ENCODE measurements around the gene SLC38A4. TPM values are rescaled to one million over a fixed set of nuclear protein-coding genes. Genes with fewer than 3 reads are reported as not detected.

Gene SLC38A4
- total RNA-seq, 1 experiment from 2014 or later: 0.96 TPM

DNA sequence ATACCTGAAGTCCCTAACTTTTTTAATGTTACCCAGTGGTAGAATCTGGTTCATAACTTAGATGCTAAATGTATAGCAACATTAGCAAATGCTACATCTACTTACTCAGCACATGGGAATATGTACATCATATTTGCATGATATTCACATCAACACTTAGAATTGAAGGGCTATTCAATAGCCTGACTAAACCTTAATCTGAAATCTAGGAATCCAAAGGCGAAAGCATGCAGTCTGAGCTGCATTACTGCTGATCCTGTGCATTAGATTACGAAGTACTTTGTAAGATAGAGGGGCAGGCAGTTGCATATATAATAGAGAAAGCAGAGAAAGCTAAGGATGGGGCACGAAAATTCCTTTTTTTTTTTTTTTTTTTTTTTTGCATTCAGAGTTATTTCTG is 40.4 kb downstream of the SLC38A4 start:
- H2BK15ac ChIP-seq (ENCODE audit: low read depth, low read length): no peak overlapping the region
- no peak overlapping the region for H2BK12ac ChIP-seq (ENCODE audit: insufficient read length, low read depth, low read length)
- H3K4me3 Mint-ChIP-seq: no peak overlapping the region
- no peaks in the 10 kb centered on the region for H3K4me1 ChIP-seq (ENCODE audit: insufficient read depth, low read length)
- no peaks in the 10 kb centered on the region for H3K79me1 ChIP-seq (ENCODE audit: insufficient read depth, low read depth, low read length, poor library complexity, severe bottlenecking)
- H2AFZ ChIP-seq (ENCODE audit: low read length): no peak overlapping the region
- H4K8ac ChIP-seq (replicated peaks; ENCODE audit: insufficient read length, low read depth, low read length): no peak overlapping the region
- H2AK5ac ChIP-seq (ENCODE audit: insufficient read length, low read length): no peak overlapping the region
- no peaks in the 10 kb centered on the region for H3K23me2 ChIP-seq (ENCODE audit: insufficient read length, low read depth, low read length, poor library complexity, severe bottlenecking)
- no peaks in the 10 kb centered on the region for H4K20me1 ChIP-seq (ENCODE audit: control insufficient read depth, insufficient read depth, insufficient read length)
- no peak overlapping the region for H3K27ac Mint-ChIP-seq
- H4K5ac ChIP-seq (ENCODE audit: insufficient read length, low read depth, low read length): no peak overlapping the region
- H3K79me2 ChIP-seq (ENCODE audit: insufficient read depth, low read length): no peaks in the 10 kb centered on the region
- no peak overlapping the region for H2BK5ac ChIP-seq (ENCODE audit: insufficient read length, low read length)
- no peak overlapping the region for H3K9ac ChIP-seq (ENCODE audit: extremely low read depth, insufficient read length, low read length)
- H3K9me3 ChIP-seq (ENCODE audit: control insufficient read depth, low read depth, low read length): no peaks in the 10 kb centered on the region
- H2BK20ac ChIP-seq (ENCODE audit: low read depth, low read length, poor library complexity, severe bottlenecking): no peak overlapping the region
- no peak overlapping the region for H3K4ac ChIP-seq (ENCODE audit: low read depth, low read length)
- no peaks in the 10 kb centered on the region for H3K36me3 Mint-ChIP-seq (ENCODE audit: insufficient read depth in 1 of 3, low read depth in 3 of 3)
- TF ChIP-seq, protein P1, sequence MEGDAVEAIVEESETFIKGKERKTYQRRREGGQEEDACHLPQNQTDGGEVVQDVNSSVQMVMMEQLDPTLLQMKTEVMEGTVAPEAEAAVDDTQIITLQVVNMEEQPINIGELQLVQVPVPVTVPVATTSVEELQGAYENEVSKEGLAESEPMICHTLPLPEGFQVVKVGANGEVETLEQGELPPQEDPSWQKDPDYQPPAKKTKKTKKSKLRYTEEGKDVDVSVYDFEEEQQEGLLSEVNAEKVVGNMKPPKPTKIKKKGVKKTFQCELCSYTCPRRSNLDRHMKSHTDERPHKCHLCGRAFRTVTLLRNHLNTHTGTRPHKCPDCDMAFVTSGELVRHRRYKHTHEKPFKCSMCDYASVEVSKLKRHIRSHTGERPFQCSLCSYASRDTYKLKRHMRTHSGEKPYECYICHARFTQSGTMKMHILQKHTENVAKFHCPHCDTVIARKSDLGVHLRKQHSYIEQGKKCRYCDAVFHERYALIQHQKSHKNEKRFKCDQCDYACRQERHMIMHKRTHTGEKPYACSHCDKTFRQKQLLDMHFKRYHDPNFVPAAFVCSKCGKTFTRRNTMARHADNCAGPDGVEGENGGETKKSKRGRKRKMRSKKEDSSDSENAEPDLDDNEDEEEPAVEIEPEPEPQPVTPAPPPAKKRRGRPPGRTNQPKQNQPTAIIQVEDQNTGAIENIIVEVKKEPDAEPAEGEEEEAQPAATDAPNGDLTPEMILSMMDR (conservative IDR thresholded peaks at IDR 0.05): no peak
- no peak overlapping the region for H3K14ac ChIP-seq (ENCODE audit: insufficient read depth, low read length)
- no peaks in the 10 kb centered on the region for H3K27me3 ChIP-seq (ENCODE audit: insufficient read depth, low read length)
- no peak overlapping the region for H3T11ph ChIP-seq (ENCODE audit: low read length)
- no peak overlapping the region for H2BK120ac ChIP-seq (ENCODE audit: low read depth, low read length, poor library complexity, severe bottlenecking)
- no peak for DNase-seq
- H3K4me1 Mint-ChIP-seq: no peaks in the 10 kb centered on the region
- WGBS (ENCODE audit: extremely low coverage, insufficient read length, low lambda C conversion rate): no CpG with 5 or more reads among the region's 3 CpGs
- H3K4me2 ChIP-seq (ENCODE audit: insufficient read depth, insufficient read length, low read length): no peak overlapping the region
- H3K23ac ChIP-seq (ENCODE audit: insufficient read length, low read depth, low read length): no peak overlapping the region
- no peak overlapping the region for H3K18ac ChIP-seq (ENCODE audit: insufficient read length, low read depth, low read length)
- no peak overlapping the region for H4K91ac ChIP-seq (ENCODE audit: insufficient read length, low read depth, low read length)
- no peak overlapping the region for H3K27ac ChIP-seq (ENCODE audit: insufficient read length, low read depth, low read length)
- H3K27me3 Mint-ChIP-seq (ENCODE audit: low read depth): peaks cover 1% of the 10 kb centered on the region; the same call in 1 of the 2 replicates
- H3K56ac ChIP-seq (ENCODE audit: insufficient read length, low read depth, low read length): no peak overlapping the region
- no peaks in the 10 kb centered on the region for H3K9me3 Mint-ChIP-seq
